Hepatocyte (in vitro differentiated cells): ENCODE results near the gene GLCE.

ENCODE experiments used
- CTCF ChIP-seq: fragments of 200-600 bp; sonication (generic); IDR thresholded peaks from 2 replicates; pipeline ENCODE4 v1.5.1; 2016; ENCODE audit warnings: antibody characterized with exemption, mild to moderate bottlenecking; ENCODE audit not compliant: poor library complexity
- EZH2 ChIP-seq: fragments of 200-600 bp; sonication (generic); IDR thresholded peaks from 2 replicates; pipeline ENCODE4 v1.6.1; 2016; ENCODE audit warnings: antibody characterized with exemption, mild to moderate bottlenecking, borderline replicate concordance
- EZH2phosphoT487 ChIP-seq: fragments of 200-600 bp; sonication (generic); IDR thresholded peaks from one replicate; pipeline ENCODE4 v1.6.1; 2018; ENCODE audit warnings: antibody characterized with exemption, mild to moderate bottlenecking, low read depth, moderate library complexity; ENCODE audit not compliant: unreplicated experiment, severe bottlenecking

GRCh38 chr15:69159805-69160140, 662 bp upstream of the GLCE start:
- TF ChIP-seq EZH2 = no peak
- no peak for TF ChIP-seq CTCF
- no peak for TF ChIP-seq EZH2phosphoT487
